D721Med (cell line): ENCODE results near the gene PDGFRB.

Experiments used
- DNase-seq: peaks from one replicate; pipeline ENCODE4 v3.0.0; 2011; ENCODE audit warnings: low spot score; ENCODE audit not compliant: insufficient read length
- FAIRE-seq: peaks from 2 replicates; lab custom pipeline; 2011; peaks lifted over from hg19 to GRCh38; lab: Jason Lieb, UNC
- CTCF ChIP-seq: IDR thresholded peaks from 2 replicates; pipeline ENCODE4 v1.5.1; 2012; ENCODE audit warnings: mild to moderate bottlenecking, control low read depth; ENCODE audit not compliant: insufficient read depth; ENCODE audit errors: missing control alignments

PDGFRB gene

GRCh38 chr5:150116667-150117400, 38.8 kb downstream of the PDGFRB start:
- DNase-seq (no peak), FAIRE-seq (no peak)
- TF ChIP-seq CTCF: no peak

- DNase-seq (peak; percentile 6), FAIRE-seq (no peak)
- TF ChIP-seq CTCF: no peak
Measured at GRCh38 chr5:150114773-150115408, 40.8 kb downstream of the PDGFRB start.

- TF ChIP-seq CTCF: no peak
- FAIRE-seq (no peak), DNase-seq (peak; percentile 9)
Measured at GRCh38 chr5:150114102-150114641, 41.5 kb downstream of the PDGFRB start.

- FAIRE-seq: no peak
- DNase-seq: peak; percentile 7
- no peak for TF ChIP-seq CTCF
Measured at GRCh38 chr5:150113047-150113744, 42.4 kb downstream of the PDGFRB start.

GRCh38 chr5:150112201-150113046, 43.2 kb downstream of the PDGFRB start:
- FAIRE-seq: no peak
- no peak for TF ChIP-seq CTCF
- peak; percentile 58 for DNase-seq

GRCh38 chr5:150111122-150111521, 44.5 kb downstream of the PDGFRB start:
- no peak for TF ChIP-seq CTCF
- FAIRE-seq: no peak
- DNase-seq: no peak
